K562 (cell line): ENCODE measurements around the gene SERPINH1. TPM values are rescaled to one million over a fixed set of nuclear protein-coding genes. Genes with fewer than 3 reads are reported as not detected.

ENCODE experiments used
- ATAC-seq: fragments of 200-7000 bp; cut with Tn5 transposase; 3 replicates; pipeline ENCODE4 v1.9.1; 2020; ENCODE audit warnings: moderate library complexity
- BruUV-seq: library from RNA; stranded (reverse); fragments of 400-500 nt; replicated peaks from 2 replicates; lab custom pipeline; 2021; lab: Mats Ljungman, UMichigan
- CTCF ChIA-PET: fragments of 300-600 bp; formaldehyde crosslinking; extraction: SDS; loops from one replicate; lab custom pipeline; 2021; ENCODE audit warnings: low intra/inter-chr PET ratio; lab: Yijun Ruan, JAX
- POLR2A ChIA-PET: fragments of 300-600, 350-650 bp; sonication (Branson Sonifier 250); formaldehyde crosslinking; extraction: SDS; loops from one replicate; lab custom pipeline; 2021; ENCODE audit warnings: antibody characterized with exemption, inconsistent platforms; lab: Yijun Ruan, JAX
- DNase-seq, 4 experiments: peaks; one replicate each; pipeline versions ENCODE4 v3.0.0 to v3.0.0-alpha.2; 2011 to 2018; ENCODE audit warnings: low spot score in 3 of 4, mixed read lengths in 3 of 4; ENCODE audit errors: extremely low read depth in 1 of 4
- FAIRE-seq: peaks from 2 replicates; lab custom pipeline; 2011; peaks lifted over from hg19 to GRCh38; lab: Jason Lieb, UNC
- H2AFZ ChIP-seq: 2 replicates; pipeline ENCODE4 v1.6.0; 2011; ENCODE audit warnings: low read depth, low read length, control low read depth, inconsistent platforms
- H3K27ac ChIP-seq: fragments of 200-600 bp; 3 replicates; pipeline ENCODE4 v1.8.0; 2011; ENCODE audit warnings: low read depth, mild to moderate bottlenecking, control low read depth, inconsistent platforms, low read length, moderate library complexity, mixed read lengths; ENCODE audit errors: extremely low read depth
- H3K27me3 ChIP-seq, 2 experiments: fragments of 300-600 bp in 1 of 2; 2 replicates in 1 of 2; 3 replicates in 1 of 2; pipeline versions ENCODE4 v1.6.0 to v1.8.0; 2011; ENCODE audit warnings: inconsistent platforms in 2 of 2, low read length in 2 of 2, mild to moderate bottlenecking in 1 of 2, mixed read lengths in 1 of 2, moderate library complexity in 1 of 2; ENCODE audit not compliant: control insufficient read depth in 2 of 2, insufficient read depth in 2 of 2
- H3K36me3 ChIP-seq: fragments of 300-600 bp; 3 replicates; pipeline ENCODE4 v1.8.0; 2011; ENCODE audit warnings: mild to moderate bottlenecking, low read length, inconsistent platforms; ENCODE audit not compliant: control insufficient read depth, insufficient read depth
- H3K4me1 ChIP-seq, 2 experiments: fragments of 200-600 bp in 1 of 2; replicated peaks in 1 of 2; 2 replicates in 1 of 2; 3 replicates in 1 of 2; pipeline versions ENCODE4 v1.5.1 to v1.8.0; 2011; ENCODE audit warnings: inconsistent platforms in 2 of 2, low read length in 2 of 2, mild to moderate bottlenecking in 1 of 2, mixed read lengths in 1 of 2, moderate library complexity in 1 of 2; ENCODE audit not compliant: control insufficient read depth in 2 of 2, insufficient read depth in 2 of 2
- H3K4me2 ChIP-seq: 2 replicates; pipeline ENCODE4 v1.6.1; 2011; ENCODE audit warnings: low read length, control low read depth, inconsistent platforms, mixed read lengths; ENCODE audit not compliant: insufficient read depth
- H3K4me3 ChIP-seq: fragments of 200-600 bp; sonication (generic), shearing (Covaris generic); 2 replicates; pipeline ENCODE4 v1.5.1; 2016; ENCODE audit warnings: control low read depth, inconsistent platforms
- H3K79me2 ChIP-seq: fragments of 200-600 bp; 3 replicates; pipeline ENCODE4 v1.8.0; 2011; ENCODE audit warnings: low read length, inconsistent platforms; ENCODE audit not compliant: control insufficient read depth, insufficient read depth
- H3K9ac ChIP-seq, 2 experiments: 2 replicates each; pipeline versions ENCODE4 v1.6.0 to v1.6.1; 2011; ENCODE audit warnings: low read depth in 2 of 2, low read length in 2 of 2, control low read depth in 1 of 2, inconsistent platforms in 1 of 2, mild to moderate bottlenecking in 1 of 2, mixed read lengths in 1 of 2; ENCODE audit not compliant: insufficient read depth in 1 of 2
- H3K9me1 ChIP-seq: one replicate; pipeline ENCODE4 v1.6.0; 2011; ENCODE audit warnings: inconsistent platforms, mild to moderate bottlenecking, low read length, moderate library complexity; ENCODE audit not compliant: control insufficient read depth, insufficient read depth
- H3K9me3 ChIP-seq: replicated peaks from 2 replicates; pipeline ENCODE4 v1.5.1; 2011; ENCODE audit warnings: low read depth, low read length, inconsistent platforms; ENCODE audit not compliant: control insufficient read depth, insufficient read depth
- H4K20me1 ChIP-seq: replicated peaks from 2 replicates; pipeline ENCODE4 v1.6.1; 2011; ENCODE audit warnings: low read length, inconsistent platforms, mixed read lengths; ENCODE audit not compliant: control insufficient read depth, insufficient read depth
- ASH1L ChIP-seq: fragments of 450-650 bp; IDR thresholded peaks from 2 replicates; pipeline ENCODE4 v1.6.1; 2018; ENCODE audit warnings: borderline replicate concordance, mild to moderate bottlenecking, low read depth; ENCODE audit not compliant: partially characterized antibody
- CBX5 ChIP-seq: IDR thresholded peaks from 2 replicates; pipeline ENCODE4 v1.6.1; 2014; ENCODE audit warnings: low read depth, borderline replicate concordance
- CEBPB ChIP-seq: fragments of 450-650 bp; IDR thresholded peaks from 2 replicates; pipeline ENCODE4 v1.6.1; 2016; ENCODE audit warnings: missing genetic modification characterization, missing compliant biosample characterization
- JUN ChIP-seq, 2 experiments: sonication (generic) in 1 of 2; formaldehyde crosslinking in 1 of 2; IDR thresholded peaks; 2 replicates each; pipeline versions ENCODE4 v1.6.1 to v1.8.0; 2012 to 2022; ENCODE audit warnings: borderline replicate concordance in 2 of 2, mild to moderate bottlenecking in 2 of 2, improper control_type of control experiment in 1 of 2, low read depth in 1 of 2, low read length in 1 of 2, missing genetic modification reagents in 1 of 2
- MED1 ChIP-seq: sonication (generic); formaldehyde crosslinking; IDR thresholded peaks from 2 replicates; pipeline ENCODE4 v1.8.1; 2023; ENCODE audit warnings: missing genetic modification reagents, borderline replicate concordance
- NR2F6 ChIP-seq: fragments of 450-650 bp; formaldehyde crosslinking; IDR thresholded peaks from 2 replicates; pipeline ENCODE4 v1.4.0; 2020; ENCODE audit warnings: mild to moderate bottlenecking
- SAP30 ChIP-seq: fragments of 200-600 bp; sonication (generic); IDR thresholded peaks from 2 replicates; pipeline ENCODE4 v1.6.1; 2012; ENCODE audit warnings: borderline replicate concordance, low read depth, mild to moderate bottlenecking, moderate library complexity, low read length, control low read depth, inconsistent platforms; ENCODE audit not compliant: insufficient read depth, poor library complexity, severe bottlenecking
- TCFL5 ChIP-seq: fragments of 250-450 bp; sonication (Bioruptor Pico); conservative IDR thresholded peaks from 2 replicates; pipeline ENCODE4 v1.6.1; 2021; ENCODE audit warnings: mild to moderate bottlenecking, moderate library complexity, matching md5 sums
- ZNF165 ChIP-seq: fragments of 250-450 bp; sonication (Bioruptor Pico); IDR thresholded peaks from 2 replicates; pipeline ENCODE4 v1.4.0; 2020; ENCODE audit warnings: borderline replicate concordance
- ZNF3 ChIP-seq: fragments of 250-450 bp; sonication (Bioruptor Pico); IDR thresholded peaks from 2 replicates; pipeline ENCODE4 v1.5.0; 2021; ENCODE audit warnings: mild to moderate bottlenecking, moderate library complexity
- ZSCAN29 ChIP-seq: fragments of 450-650 bp; IDR thresholded peaks from 2 replicates; pipeline ENCODE4 v1.6.1; 2017
- WGBS: fragments of 100-300 bp; shearing (Covaris generic); methylation state at CpG from one replicate; pipeline ENCODE4 v1.1.6; 2016; ENCODE audit warnings: low coverage, mixed read lengths; ENCODE audit not compliant: insufficient coverage; ENCODE audit errors: missing lambda C conversion rate; 5-methylcytosine and 5-hydroxymethylcytosine counted together
- in situ Hi-C: fragments of 300-500 bp; cut with MboI; formaldehyde crosslinking; loops from 4 replicates; pipeline ENCODE4 v1.15.0; 2018; ENCODE audit warnings: inconsistent platforms, mixed read lengths
- intact Hi-C: fragments of 100-400 bp; cut with micrococcal nuclease; formaldehyde crosslinking; loops from 2 replicates; pipeline ENCODE4 v1.14.2; 2022
- polyA plus RNA-seq, 8 experiments: library from polyadenylated mRNA; depleted of rRNA in 4 of 8; stranded (reverse) in 5 of 8; unstranded in 3 of 8; fragments of >200 nt; fragmentation: Nextera tagmentation in 2 of 8; fragmentation: Illumina TruSeq in 1 of 8; extraction: Ambion mirVana in 2 of 8; extraction: Trizol in 1 of 8; gene quantifications; 2 replicates each; pipeline versions ENCODE4 v1.2.1 to v1.2.3, GENCODE V29; 2011 to 2014; ENCODE audit warnings: inconsistent platforms in 1 of 8, missing spikeins in 1 of 8
- total RNA-seq, 7 experiments: library from RNA; depleted of rRNA in 6 of 7; stranded (reverse); fragments of >200 nt in 6 of 7; fragmentation: Illumina TruSeq in 2 of 7; extraction: Trizol in 2 of 7; gene quantifications; 2 replicates each; pipeline versions ENCODE4 v1.2.1 to v1.2.3, GENCODE V29; 2011 to 2021; ENCODE audit warnings: low replicate concordance in 1 of 7
- TF ChIP-seq, protein P1 (sequence below): fragments of 450-650 bp; IDR thresholded peaks from 2 replicates; pipeline ENCODE4 v1.6.1; 2018; ENCODE audit warnings: mild to moderate bottlenecking, low read depth; ENCODE audit not compliant: partially characterized antibody
- TF ChIP-seq, protein P2 (sequence below), 2 experiments: fragments of 250-450 bp in 1 of 2; fragments of 450-650 bp in 1 of 2; sonication (Bioruptor Pico) in 1 of 2; IDR thresholded peaks; 2 replicates each; pipeline versions ENCODE4 v1.6.1 to v1.8.0; 2016 to 2021; ENCODE audit warnings: mild to moderate bottlenecking in 2 of 2, moderate library complexity in 2 of 2, missing compliant biosample characterization in 1 of 2, missing genetic modification characterization in 1 of 2

Gene SERPINH1
- total and polyA plus RNA-seq, 9 of the 15 experiments (the other 6 are each of a cell fraction or from before 2014, with no cell fraction given) = 2.8 to 106 (median 67.9) TPM

- Histone ChIP-seq H3K4me2 (no peak overlapping the region), H3K9ac (0 out of 4 replicates have a peak overlapping the region, but pooled peaks of 1 of the 2 experiments have one; percentile 39), H4K20me1 (no peaks in the 10 kb centered on the region), H3K36me3 (no peaks in the 10 kb centered on the region), H3K79me2 (no peaks in the 10 kb centered on the region), H3K27me3 (no peaks in the 10 kb centered on the region), H3K9me3 (no peaks in the 10 kb centered on the region), H3K9me1 (no peaks in the 10 kb centered on the region), H3K4me1 (peaks cover 42 to 55% of the 10 kb centered on the region in 2 experiments; a peak in 4 of 5 replicates), H3K4me3 (no peak overlapping the region), H2AFZ (0 out of 2 replicates have a peak overlapping the region, but pooled peaks have one; percentile 20), H3K27ac (no peak overlapping the region)
- WGBS = 57% methylated on average over 5 of the region's 6 CpGs
- DNase-seq (peak in 1 of 4 experiments; percentile 31), FAIRE-seq (no peak), ATAC-seq (no peak)
- TF ChIP-seq JUN (IDR thresholded peaks at IDR 0.05; ENCODE audit: borderline replicate concordance, low read depth, low read length) (no peak), JUN (CRISPR knock-in tag; IDR thresholded peaks at IDR 0.05; ENCODE audit: borderline replicate concordance) (no peak), ZNF3 (CRISPR knock-in tag) (no peak), MED1 (CRISPR knock-in tag) (no peak), CBX5 (no peak), ZNF165 (CRISPR knock-in tag) (no peak), ZSCAN29 (no peak), ASH1L (no peak), NR2F6 (no peak), SAP30 (no peak), TCFL5 (CRISPR knock-in tag) (no peak), CEBPB (tag) (peak; percentile 65)
- TF ChIP-seq, protein P1, sequence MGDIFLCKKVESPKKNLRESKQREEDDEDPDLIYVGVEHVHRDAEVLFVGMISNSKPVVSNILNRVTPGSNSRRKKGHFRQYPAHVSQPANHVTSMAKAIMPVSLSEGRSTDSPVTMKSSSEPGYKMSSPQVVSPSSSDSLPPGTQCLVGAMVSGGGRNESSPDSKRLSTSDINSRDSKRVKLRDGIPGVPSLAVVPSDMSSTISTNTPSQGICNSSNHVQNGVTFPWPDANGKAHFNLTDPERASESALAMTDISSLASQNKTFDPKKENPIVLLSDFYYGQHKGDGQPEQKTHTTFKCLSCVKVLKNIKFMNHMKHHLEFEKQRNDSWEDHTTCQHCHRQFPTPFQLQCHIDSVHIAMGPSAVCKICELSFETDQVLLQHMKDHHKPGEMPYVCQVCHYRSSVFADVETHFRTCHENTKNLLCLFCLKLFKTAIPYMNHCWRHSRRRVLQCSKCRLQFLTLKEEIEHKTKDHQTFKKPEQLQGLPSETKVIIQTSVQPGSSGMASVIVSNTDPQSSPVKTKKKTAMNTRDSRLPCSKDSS = no peak
- TF ChIP-seq, protein P2, sequence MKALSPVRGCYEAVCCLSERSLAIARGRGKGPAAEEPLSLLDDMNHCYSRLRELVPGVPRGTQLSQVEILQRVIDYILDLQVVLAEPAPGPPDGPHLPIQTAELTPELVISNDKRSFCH (CRISPR knock-in tag; IDR thresholded peaks at IDR 0.05) = no peak
- TF ChIP-seq, protein P2 (tag; IDR thresholded peaks at IDR 0.05) = peak; percentile 55; the same call in 1 of the 2 replicates
- CTCF ChIA-PET = no interaction called here
- in situ Hi-C loops = no loop called here
- POLR2A ChIA-PET = no interaction called here
- BruUV-seq = no TSS peak
- intact Hi-C loops = no loop called here
Measured at GRCh38 chr11:75588051-75588481, 26.0 kb downstream of the SERPINH1 start.
